DOHH2 (cell line): ENCODE measurements around the gene CCDC24.

Experiments
- H3F3A ChIP-seq: fragments of 200-600 bp; sonication (generic), shearing (Covaris generic); 2 replicates; pipeline ENCODE4 v1.6.0; 2016; ENCODE audit warnings: antibody characterized with exemption, mild to moderate bottlenecking; ENCODE audit not compliant: control insufficient read depth, insufficient read depth
- H3K27ac ChIP-seq: fragments of 200-600 bp; sonication (generic); 2 replicates; pipeline ENCODE4 v1.5.1; 2014; ENCODE audit warnings: low read depth, mild to moderate bottlenecking, low read length, moderate library complexity
- H3K27me3 ChIP-seq: fragments of 200-600 bp; sonication (generic); 2 replicates; pipeline ENCODE4 v1.6.1; 2014; ENCODE audit warnings: mild to moderate bottlenecking, low read length, mixed read lengths; ENCODE audit not compliant: control insufficient read depth
- H3K36me3 ChIP-seq: fragments of 200-600 bp; sonication (generic); 2 replicates; pipeline ENCODE4 v1.6.1; 2014; ENCODE audit warnings: mild to moderate bottlenecking, low read length, moderate library complexity, mixed read lengths; ENCODE audit not compliant: control insufficient read depth
- H3K4me1 ChIP-seq: fragments of 200-600 bp; sonication (generic); 2 replicates; pipeline ENCODE4 v1.6.1; 2014; ENCODE audit warnings: mild to moderate bottlenecking, low read length, mixed read lengths; ENCODE audit not compliant: control insufficient read depth
- H3K4me2 ChIP-seq: fragments of 200-600 bp; sonication (generic); 2 replicates; pipeline ENCODE4 v1.6.0; 2014; ENCODE audit warnings: mild to moderate bottlenecking, low read length, moderate library complexity
- H3K4me3 ChIP-seq: fragments of 200-600 bp; sonication (generic); 2 replicates; pipeline ENCODE4 v1.5.1; 2014; ENCODE audit warnings: mild to moderate bottlenecking, low read length, mixed read lengths
- H3K79me2 ChIP-seq: fragments of 200-600 bp; sonication (generic); 2 replicates; pipeline ENCODE4 v1.6.1; 2014; ENCODE audit warnings: mild to moderate bottlenecking, low read length, mixed read lengths; ENCODE audit not compliant: control insufficient read depth
- H3K9me2 ChIP-seq: fragments of 200-600 bp; sonication (generic); replicated peaks from 2 replicates; pipeline ENCODE4 v1.6.1; 2014; ENCODE audit warnings: mild to moderate bottlenecking, low read length, mixed read lengths; ENCODE audit not compliant: control insufficient read depth
- H3K9me3 ChIP-seq: fragments of 200-600 bp; sonication (generic); 2 replicates; pipeline ENCODE4 v1.6.1; 2014; ENCODE audit warnings: antibody characterized with exemption, low read length, mixed read lengths; ENCODE audit not compliant: control insufficient read depth, insufficient read depth
- H4K20me1 ChIP-seq: fragments of 200-600 bp; sonication (generic); 2 replicates; pipeline ENCODE4 v1.6.0; 2014; ENCODE audit warnings: low read depth, mild to moderate bottlenecking, antibody characterized with exemption, low read length, moderate library complexity; ENCODE audit not compliant: control insufficient read depth, insufficient read depth
- CTCF ChIP-seq: fragments of 200-600 bp; sonication (generic); IDR thresholded peaks from one replicate; pipeline ENCODE4 v1.5.1; 2014; ENCODE audit warnings: antibody characterized with exemption, mild to moderate bottlenecking, low read depth, low read length; ENCODE audit not compliant: poor library complexity, severe bottlenecking
- EZH2phosphoT487 ChIP-seq: fragments of 200-600 bp; sonication (generic); IDR thresholded peaks from 2 replicates; pipeline ENCODE4 v1.6.1; 2017; ENCODE audit warnings: borderline replicate concordance, mild to moderate bottlenecking, antibody characterized with exemption, low read length, moderate library complexity, mixed read lengths

Gene CCDC24

GRCh38 chr1:43979261-43979527, 12.2 kb upstream of the CCDC24 start:
- Histone ChIP-seq H3K27me3 (no peaks in the 10 kb centered on the region), H3K36me3 (peaks cover 52% of the 10 kb centered on the region), H3F3A (peaks cover 8% of the 10 kb centered on the region), H3K9me3 (no peaks in the 10 kb centered on the region), H3K79me2 (peaks cover 76% of the 10 kb centered on the region), H3K9me2 (no peaks in the 10 kb centered on the region), H3K4me2 (peak overlapping the region; percentile 94), H4K20me1 (peaks cover 10% of the 10 kb centered on the region; the same call in 1 of the 2 replicates), H3K4me3 (peak overlapping the region; percentile 94), H3K4me1 (peaks cover 47% of the 10 kb centered on the region), H3K27ac (no peak overlapping the region)
- no peak for TF ChIP-seq EZH2phosphoT487
- no peak for TF ChIP-seq CTCF

GRCh38 chr1:43979528-43980254, 11.7 kb upstream of the CCDC24 start:
- Histone ChIP-seq H3K4me2 (peak overlapping the region; percentile 94), H3K36me3 (peaks cover 54% of the 10 kb centered on the region), H3K27ac (no peak overlapping the region), H3K79me2 (peaks cover 76% of the 10 kb centered on the region), H3K4me1 (peaks cover 45% of the 10 kb centered on the region), H3F3A (peaks cover 8% of the 10 kb centered on the region), H3K9me2 (no peaks in the 10 kb centered on the region), H3K4me3 (peak overlapping the region; percentile 94), H4K20me1 (peaks cover 10% of the 10 kb centered on the region; the same call in 1 of the 2 replicates), H3K9me3 (no peaks in the 10 kb centered on the region), H3K27me3 (no peaks in the 10 kb centered on the region)
- TF ChIP-seq CTCF, result no peak
- TF ChIP-seq EZH2phosphoT487, result no peak

- Histone ChIP-seq H3K4me1 (peaks cover 45% of the 10 kb centered on the region), H3K27ac (no peak overlapping the region), H3K9me3 (no peaks in the 10 kb centered on the region), H3K4me3 (peak overlapping the region; percentile 94), H4K20me1 (peaks cover 10% of the 10 kb centered on the region; the same call in 1 of the 2 replicates), H3F3A (peaks cover 8% of the 10 kb centered on the region), H3K9me2 (no peaks in the 10 kb centered on the region), H3K79me2 (peaks cover 68% of the 10 kb centered on the region), H3K27me3 (no peaks in the 10 kb centered on the region), H3K4me2 (peak overlapping the region; percentile 94), H3K36me3 (peaks cover 53% of the 10 kb centered on the region)
- TF ChIP-seq CTCF (no peak), EZH2phosphoT487 (no peak)
Measured at GRCh38 chr1:43980255-43981134, 10.9 kb upstream of the CCDC24 start.
